Endothelial cell of umbilical vein (primary cell): Measurements from ENCODE around the gene KIF5C. TPM values are rescaled to one million over a fixed set of nuclear protein-coding genes. Genes with fewer than 3 reads are reported as not detected.

Experiments
- BruUV-seq: library from RNA; stranded (reverse); fragments of 400-500 nt; replicated peaks from 2 replicates; lab custom pipeline; 2021; lab: Mats Ljungman, UMichigan
- CTCF ChIA-PET: fragments of 300-600, 350-600 bp; sonication (Branson Sonifier 250); formaldehyde crosslinking; loops from one replicate; lab custom pipeline; 2021; ENCODE audit warnings: antibody characterized with exemption, inconsistent platforms; lab: Charles Lee
- POLR2A ChIA-PET: fragments of 300-600, 350-600 bp; sonication (Branson Sonifier 250); formaldehyde crosslinking; loops from one replicate; lab custom pipeline; 2021; ENCODE audit warnings: antibody characterized with exemption, inconsistent platforms; lab: Charles Lee
- DNase-seq: peaks from one replicate; pipeline ENCODE4 v3.0.0-alpha.2; 2011; ENCODE audit warnings: low read depth, low spot score
- FAIRE-seq: peaks from 2 replicates; lab custom pipeline; 2011; peaks lifted over from hg19 to GRCh38; lab: Jason Lieb, UNC
- H2AFZ ChIP-seq: 2 replicates; pipeline ENCODE4 v1.6.0; 2012; ENCODE audit warnings: low read depth, low read length, control low read depth, inconsistent platforms
- H3K27ac ChIP-seq: 2 replicates; pipeline ENCODE4 v1.5.1; 2011; ENCODE audit warnings: low read depth, mild to moderate bottlenecking, control low read depth, low read length, moderate library complexity; ENCODE audit not compliant: insufficient read depth
- H3K27me3 ChIP-seq, 2 experiments: 2 replicates each; pipeline versions ENCODE4 v1.6.0 to v1.6.1; 2011; ENCODE audit warnings: low read length in 2 of 2, mixed read lengths in 1 of 2; ENCODE audit not compliant: control insufficient read depth in 2 of 2, insufficient read depth in 2 of 2
- H3K36me3 ChIP-seq, 2 experiments: 2 replicates in 1 of 2; 3 replicates in 1 of 2; pipeline ENCODE4 v1.5.1; 2011; ENCODE audit warnings: low read length in 2 of 2, mild to moderate bottlenecking in 1 of 2, moderate library complexity in 1 of 2; ENCODE audit not compliant: control insufficient read depth in 2 of 2, insufficient read depth in 2 of 2; ENCODE audit errors: extremely low read depth in 1 of 2
- H3K4me1 ChIP-seq: 3 replicates; pipeline ENCODE4 v1.5.1; 2011; ENCODE audit warnings: mild to moderate bottlenecking, low read length; ENCODE audit not compliant: control insufficient read depth, insufficient read depth; ENCODE audit errors: extremely low read depth
- H3K4me2 ChIP-seq: 2 replicates; pipeline ENCODE4 v1.6.1; 2011; ENCODE audit warnings: low read length, control low read depth, mixed read lengths; ENCODE audit not compliant: insufficient read depth
- H3K4me3 ChIP-seq, 3 experiments: fragments of 200-600 bp in 1 of 3; sonication (generic), shearing (Covaris generic) in 1 of 3; replicated peaks in 1 of 3; 2 replicates each; pipeline ENCODE4 v1.5.1; 2011 to 2016; ENCODE audit warnings: control low read depth in 3 of 3, low read length in 3 of 3, mild to moderate bottlenecking in 2 of 3, inconsistent platforms in 1 of 3, low read depth in 1 of 3, moderate library complexity in 1 of 3; ENCODE audit not compliant: insufficient read depth in 1 of 3
- H3K79me2 ChIP-seq: 2 replicates; pipeline ENCODE4 v1.6.0; 2012; ENCODE audit warnings: low read length, inconsistent platforms; ENCODE audit not compliant: control insufficient read depth, insufficient read depth
- H3K9ac ChIP-seq: replicated peaks from 2 replicates; pipeline ENCODE3; 2011; ENCODE audit warnings: low read length, control low read depth; ENCODE audit not compliant: insufficient read depth; ENCODE audit errors: extremely low read depth
- H3K9me1 ChIP-seq: replicated peaks from 3 replicates; pipeline ENCODE4 v1.6.0; 2011; ENCODE audit warnings: mild to moderate bottlenecking, low read length; ENCODE audit not compliant: control insufficient read depth, insufficient read depth; ENCODE audit errors: extremely low read depth
- H3K9me3 ChIP-seq: replicated peaks from 2 replicates; pipeline ENCODE4 v1.5.1; 2012; ENCODE audit warnings: low read length, inconsistent platforms; ENCODE audit not compliant: control insufficient read depth, insufficient read depth
- H4K20me1 ChIP-seq: replicated peaks from 2 replicates; pipeline ENCODE3; 2011; ENCODE audit warnings: mild to moderate bottlenecking, low read length; ENCODE audit not compliant: control insufficient read depth, insufficient read depth; ENCODE audit errors: extremely low read depth
- EZH2 ChIP-seq: IDR thresholded peaks from 2 replicates; pipeline ENCODE4 v1.6.1; 2012; ENCODE audit warnings: borderline replicate concordance, low read depth, mild to moderate bottlenecking, moderate library complexity, low read length, inconsistent platforms; ENCODE audit not compliant: severe bottlenecking
- FOS ChIP-seq: IDR thresholded peaks from 2 replicates; pipeline ENCODE4 v1.6.1; 2011; ENCODE audit warnings: mild to moderate bottlenecking, low read length, moderate library complexity, borderline replicate concordance; ENCODE audit not compliant: insufficient read depth
- GATA2 ChIP-seq: IDR thresholded peaks from 2 replicates; pipeline ENCODE4 v1.7.0; 2011; ENCODE audit warnings: low read depth, mild to moderate bottlenecking, moderate library complexity, mixed read lengths, low read length; ENCODE audit not compliant: insufficient read length, insufficient read depth
- JUN ChIP-seq: IDR thresholded peaks from 2 replicates; pipeline ENCODE4 v1.6.1; 2011; ENCODE audit warnings: borderline replicate concordance, low read depth; ENCODE audit not compliant: insufficient read length, insufficient read depth
- MYC ChIP-seq: IDR thresholded peaks from one replicate; pipeline ENCODE4 v1.6.1; 2011; ENCODE audit warnings: mild to moderate bottlenecking, low read depth, low read length
- POLR2A ChIP-seq: IDR thresholded peaks from 2 replicates; pipeline ENCODE4 v1.6.1; 2012; ENCODE audit warnings: low read depth, mild to moderate bottlenecking, control low read depth, low read length
- POLR2AphosphoS5 ChIP-seq: IDR thresholded peaks from 2 replicates; pipeline ENCODE4 v1.6.1; 2012; ENCODE audit warnings: low read depth, mild to moderate bottlenecking, control low read depth, low read length, moderate library complexity; ENCODE audit not compliant: insufficient read depth
- dilution Hi-C: fragments of 300-500 bp; cut with MboI; formaldehyde crosslinking; loops from one replicate; pipeline ENCODE4 v1.15.0; 2019; ENCODE audit warnings: low sequenced_read_pairs; ENCODE audit not compliant: extremely low pct_ligation_motif_present
- intact Hi-C: fragments of 100-400 bp; cut with micrococcal nuclease; formaldehyde crosslinking; loops from one replicate; pipeline ENCODE4 v1.10.0; 2022
- polyA plus RNA-seq, 4 experiments: library from polyadenylated mRNA; depleted of rRNA in 3 of 4; stranded (reverse) in 3 of 4; unstranded in 1 of 4; fragments of >200 nt; gene quantifications; 2 replicates each; pipeline versions ENCODE4 v1.2.1 to v1.2.3, GENCODE V29; 2011 to 2012; ENCODE audit warnings: missing spikeins in 1 of 4
- total RNA-seq: library from RNA; stranded (reverse); gene quantifications from 2 replicates; pipeline ENCODE4 v1.2.3, GENCODE V29; 2021
- TF ChIP-seq, protein P1 (sequence below), 2 donors: IDR thresholded peaks; 1 replicate in 1 of 2; 2 replicates in 1 of 2; pipeline ENCODE4 v1.5.1; 2011; ENCODE audit warnings: low read length in 2 of 2, mild to moderate bottlenecking in 2 of 2, moderate library complexity in 2 of 2, control low read depth in 1 of 2, inconsistent platforms in 1 of 2, low read depth in 1 of 2; ENCODE audit not compliant: insufficient read depth in 1 of 2; ENCODE audit errors: extremely low read depth in 1 of 2
- TF ChIP-seq, protein P2 (sequence below): IDR thresholded peaks from 2 replicates; pipeline ENCODE4 v1.6.1; 2011; ENCODE audit not compliant: insufficient read depth, insufficient read length

Gene KIF5C
- total and polyA plus RNA-seq, 2 donors (not counting 3 experiments of a cell fraction or from before 2014, with no cell fraction given) = 0.01 to 0.55 TPM

DNA sequence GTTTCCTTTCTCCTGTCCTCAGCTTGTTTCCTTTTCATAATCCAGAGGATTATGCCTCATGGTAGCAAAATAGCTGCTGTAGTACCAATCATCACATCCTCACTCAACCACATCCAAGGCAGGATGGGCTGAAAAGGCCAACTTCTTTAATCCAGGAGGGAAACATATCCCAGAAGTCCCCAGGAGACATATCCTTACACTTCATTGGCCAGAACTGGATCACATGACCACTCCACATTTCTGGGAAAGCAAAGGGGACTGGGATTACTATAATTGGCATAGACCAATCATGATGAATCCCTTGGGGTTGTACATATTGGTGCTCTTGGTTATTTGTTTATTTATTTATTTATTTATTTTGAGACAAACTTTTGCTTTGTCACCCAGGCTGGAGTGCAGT is 109.4 kb downstream of the KIF5C start:
- Histone ChIP-seq H3K4me3 (no peak overlapping the region), H3K27me3 (peaks cover 0 to 4% of the 10 kb centered on the region in 2 experiments), H3K9me3 (no peaks in the 10 kb centered on the region), H3K9me1 (no peaks in the 10 kb centered on the region), H3K36me3 (no peaks in the 10 kb centered on the region), H3K27ac (no peak overlapping the region), H2AFZ (no peak overlapping the region), H3K4me2 (no peak overlapping the region), H3K4me1 (no peaks in the 10 kb centered on the region), H4K20me1 (no peaks in the 10 kb centered on the region), H3K79me2 (no peaks in the 10 kb centered on the region), H3K9ac (no peak overlapping the region)
- BruUV-seq = no TSS peak
- CTCF ChIA-PET = no interaction called here
- no peak for TF ChIP-seq POLR2AphosphoS5
- TF ChIP-seq GATA2 = no peak
- TF ChIP-seq MYC = no peak
- no peak for TF ChIP-seq FOS
- no peak for TF ChIP-seq EZH2
- no peak for TF ChIP-seq JUN
- TF ChIP-seq, protein P1, sequence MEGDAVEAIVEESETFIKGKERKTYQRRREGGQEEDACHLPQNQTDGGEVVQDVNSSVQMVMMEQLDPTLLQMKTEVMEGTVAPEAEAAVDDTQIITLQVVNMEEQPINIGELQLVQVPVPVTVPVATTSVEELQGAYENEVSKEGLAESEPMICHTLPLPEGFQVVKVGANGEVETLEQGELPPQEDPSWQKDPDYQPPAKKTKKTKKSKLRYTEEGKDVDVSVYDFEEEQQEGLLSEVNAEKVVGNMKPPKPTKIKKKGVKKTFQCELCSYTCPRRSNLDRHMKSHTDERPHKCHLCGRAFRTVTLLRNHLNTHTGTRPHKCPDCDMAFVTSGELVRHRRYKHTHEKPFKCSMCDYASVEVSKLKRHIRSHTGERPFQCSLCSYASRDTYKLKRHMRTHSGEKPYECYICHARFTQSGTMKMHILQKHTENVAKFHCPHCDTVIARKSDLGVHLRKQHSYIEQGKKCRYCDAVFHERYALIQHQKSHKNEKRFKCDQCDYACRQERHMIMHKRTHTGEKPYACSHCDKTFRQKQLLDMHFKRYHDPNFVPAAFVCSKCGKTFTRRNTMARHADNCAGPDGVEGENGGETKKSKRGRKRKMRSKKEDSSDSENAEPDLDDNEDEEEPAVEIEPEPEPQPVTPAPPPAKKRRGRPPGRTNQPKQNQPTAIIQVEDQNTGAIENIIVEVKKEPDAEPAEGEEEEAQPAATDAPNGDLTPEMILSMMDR (IDR thresholded peaks at IDR 0.05; ENCODE audit: extremely low read depth in 1 of 2, insufficient read depth in 1 of 2, low read depth in 1 of 2, low read length in 2 of 2) = no peak
- TF ChIP-seq, protein P2, sequence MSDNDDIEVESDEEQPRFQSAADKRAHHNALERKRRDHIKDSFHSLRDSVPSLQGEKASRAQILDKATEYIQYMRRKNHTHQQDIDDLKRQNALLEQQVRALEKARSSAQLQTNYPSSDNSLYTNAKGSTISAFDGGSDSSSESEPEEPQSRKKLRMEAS = no peak
- no peak for TF ChIP-seq POLR2A
- DNase-seq (no peak), FAIRE-seq (no peak)
- intact Hi-C loops (loop anchor here (10.0 kb wide), 1 partner anchor 340 kb away; the partner anchor contains the start of gene EPC2), dilution Hi-C loops (no loop called here)
- POLR2A ChIA-PET = no interaction called here
